Ishikawa (cell line): ENCODE results near the gene STK4.

Experiments used
- CEBPB ChIP-seq: IDR thresholded peaks from 2 replicates; pipeline ENCODE4 v1.6.1; 2012
- CREB1 ChIP-seq: IDR thresholded peaks from 2 replicates; pipeline ENCODE4 v1.6.1; 2012; ENCODE audit warnings: low read depth
- EGR1 ChIP-seq: IDR thresholded peaks from 2 replicates; pipeline ENCODE4 v1.6.1; 2012
- EP300 ChIP-seq: IDR thresholded peaks from 2 replicates; pipeline ENCODE4 v1.6.1; 2012; ENCODE audit warnings: borderline replicate concordance
- FOXM1 ChIP-seq: IDR thresholded peaks from 2 replicates; pipeline ENCODE4 v1.6.1; 2012; ENCODE audit warnings: low read depth, borderline replicate concordance
- NFIC ChIP-seq: IDR thresholded peaks from 2 replicates; pipeline ENCODE4 v1.6.1; 2012
- RAD21 ChIP-seq: IDR thresholded peaks from 2 replicates; pipeline ENCODE4 v1.6.1; 2012; ENCODE audit warnings: low read depth
- REST ChIP-seq: IDR thresholded peaks from 2 replicates; pipeline ENCODE4 v1.6.1; 2012; ENCODE audit warnings: low read depth, mild to moderate bottlenecking
- TAF1 ChIP-seq: IDR thresholded peaks from 2 replicates; pipeline ENCODE4 v1.6.1; 2012; ENCODE audit warnings: low read depth, mild to moderate bottlenecking
- TCF12 ChIP-seq: IDR thresholded peaks from 2 replicates; pipeline ENCODE4 v1.6.1; 2012; ENCODE audit warnings: low read depth
- TEAD4 ChIP-seq: IDR thresholded peaks from 2 replicates; pipeline ENCODE4 v1.6.1; 2012
- YY1 ChIP-seq: IDR thresholded peaks from 2 replicates; pipeline ENCODE4 v1.6.1; 2012; ENCODE audit warnings: low read depth
- ZBTB7A ChIP-seq: IDR thresholded peaks from 2 replicates; pipeline ENCODE4 v1.6.1; 2012; ENCODE audit warnings: low read depth
- TF ChIP-seq, protein P1 (sequence below): IDR thresholded peaks from 2 replicates; pipeline ENCODE4 v1.6.1; 2012
- TF ChIP-seq, protein P2 (sequence below): IDR thresholded peaks from 2 replicates; pipeline ENCODE4 v1.6.1; 2012

The STK4 gene

DNA sequence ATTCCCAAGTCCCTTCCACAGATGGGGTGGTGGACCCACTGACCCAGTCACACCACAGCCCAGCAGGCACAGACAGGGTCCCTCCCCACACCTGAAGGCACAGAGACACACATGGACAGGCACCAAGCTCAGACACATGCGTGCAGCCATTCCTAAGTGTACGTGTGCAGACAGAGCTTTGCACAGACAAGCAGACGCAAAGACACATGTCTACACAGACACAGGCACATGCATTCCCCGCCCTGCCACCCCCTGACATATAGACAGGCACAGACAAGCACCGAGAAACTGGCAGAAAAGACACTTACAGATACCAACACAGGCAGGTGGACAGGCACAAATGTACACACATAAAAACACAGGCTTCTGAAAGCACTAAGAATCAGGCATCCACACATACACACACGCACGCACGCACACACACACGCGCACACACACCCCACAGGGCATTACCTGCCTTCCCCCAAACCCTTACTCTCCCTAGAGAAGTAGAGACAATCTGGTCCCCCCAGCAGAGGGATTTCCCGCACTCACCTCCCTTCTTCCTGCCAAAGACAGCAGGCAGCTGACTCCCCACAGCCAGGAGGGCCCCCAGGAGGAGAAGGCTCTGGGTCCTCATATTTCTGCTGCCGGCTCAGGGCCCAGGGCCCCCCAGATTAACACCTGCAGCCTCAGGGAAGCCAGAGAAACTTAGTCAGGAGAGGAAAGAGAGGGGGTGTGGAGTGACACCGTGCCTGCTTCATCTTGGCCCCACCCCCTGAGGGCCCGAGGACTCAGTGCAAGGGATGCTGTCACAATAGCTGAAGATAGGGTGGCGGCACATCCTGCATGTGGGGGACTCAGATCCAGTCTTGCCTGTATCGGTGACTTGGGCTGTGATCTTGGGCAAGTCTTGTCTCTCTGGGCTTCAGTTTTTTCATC, 148.4 kb downstream of the STK4 start, which contains the start of gene WFDC5:
Gene WFDC5 (minus strand): TSS at position 710 of the 921 bp plus-strand sequence. CDS start 91 bp downstream, at position 619.
- TF ChIP-seq TAF1, result no peak
- TF ChIP-seq, protein P1, sequence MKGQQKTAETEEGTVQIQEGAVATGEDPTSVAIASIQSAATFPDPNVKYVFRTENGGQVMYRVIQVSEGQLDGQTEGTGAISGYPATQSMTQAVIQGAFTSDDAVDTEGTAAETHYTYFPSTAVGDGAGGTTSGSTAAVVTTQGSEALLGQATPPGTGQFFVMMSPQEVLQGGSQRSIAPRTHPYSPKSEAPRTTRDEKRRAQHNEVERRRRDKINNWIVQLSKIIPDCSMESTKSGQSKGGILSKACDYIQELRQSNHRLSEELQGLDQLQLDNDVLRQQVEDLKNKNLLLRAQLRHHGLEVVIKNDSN, result no peak
- TF ChIP-seq NFIC, result no peak
- no peak for TF ChIP-seq FOXM1
- TF ChIP-seq TEAD4, result no peak
- TF ChIP-seq, protein P2, sequence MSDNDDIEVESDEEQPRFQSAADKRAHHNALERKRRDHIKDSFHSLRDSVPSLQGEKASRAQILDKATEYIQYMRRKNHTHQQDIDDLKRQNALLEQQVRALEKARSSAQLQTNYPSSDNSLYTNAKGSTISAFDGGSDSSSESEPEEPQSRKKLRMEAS, result no peak
- TF ChIP-seq CEBPB, result no peak
- no peak for TF ChIP-seq EP300
- no peak for TF ChIP-seq REST
- TF ChIP-seq ZBTB7A, result no peak
- no peak for TF ChIP-seq YY1
- TF ChIP-seq RAD21, result no peak
- TF ChIP-seq CREB1, result no peak
- TF ChIP-seq EGR1, result no peak
- no peak for TF ChIP-seq TCF12

DNA sequence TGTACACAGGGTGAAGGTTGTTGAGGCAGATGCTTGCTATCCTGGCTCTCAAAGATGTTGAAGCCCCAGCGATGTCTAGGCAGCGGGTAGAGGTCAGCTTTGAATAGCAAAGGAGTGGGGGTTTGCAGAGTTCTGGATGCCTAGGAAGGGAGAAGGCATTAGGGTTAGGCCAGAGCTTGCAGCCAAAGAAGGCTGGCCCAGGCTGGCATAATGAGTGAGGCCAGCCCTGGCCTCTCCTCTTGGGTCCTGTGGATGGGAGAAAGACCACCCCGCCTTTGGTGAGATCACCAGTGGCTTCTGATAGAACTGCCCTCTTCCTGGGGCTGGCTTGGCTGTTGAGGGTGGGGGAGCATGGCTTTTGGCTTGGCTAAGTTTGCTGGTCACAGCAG, 149.1 kb downstream of the STK4 start:
- no peak for TF ChIP-seq YY1
- no peak for TF ChIP-seq NFIC
- TF ChIP-seq, protein P2, result no peak
- no peak for TF ChIP-seq CREB1
- no peak for TF ChIP-seq EGR1
- TF ChIP-seq TAF1, result no peak
- no peak for TF ChIP-seq CEBPB
- no peak for TF ChIP-seq REST
- TF ChIP-seq EP300, result no peak
- no peak for TF ChIP-seq TCF12
- no peak for TF ChIP-seq FOXM1
- no peak for TF ChIP-seq RAD21
- no peak for TF ChIP-seq ZBTB7A
- TF ChIP-seq, protein P1, result no peak

DNA sequence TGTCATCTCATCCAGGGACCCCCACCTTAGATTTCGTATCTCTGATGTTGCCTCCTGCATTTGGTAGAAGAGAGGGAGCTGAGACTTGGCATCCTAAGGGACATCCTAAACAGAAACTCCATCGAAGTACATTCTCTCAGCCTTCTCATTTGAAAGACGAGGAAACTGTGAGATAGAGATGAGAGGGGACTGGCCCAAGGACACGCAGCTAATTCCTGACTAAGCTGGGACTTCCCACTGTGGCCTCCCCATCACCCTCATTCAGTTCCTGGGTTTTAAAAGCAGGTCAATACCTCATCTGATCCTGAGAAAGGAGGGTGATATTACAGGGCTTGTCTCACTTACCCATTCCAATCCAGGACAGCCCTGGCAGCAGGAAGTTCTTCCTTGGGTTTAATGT, 149.5 kb downstream of the STK4 start:
- TF ChIP-seq, protein P2, result no peak
- TF ChIP-seq YY1, result no peak
- no peak for TF ChIP-seq EGR1
- no peak for TF ChIP-seq TEAD4

GRCh38 chr20:45117581-45117980, 151.3 kb downstream of the STK4 start:
- no peak for TF ChIP-seq ZBTB7A
- no peak for TF ChIP-seq TEAD4
- TF ChIP-seq, protein P1, result no peak
- no peak for TF ChIP-seq TCF12
- TF ChIP-seq CREB1, result no peak
- no peak for TF ChIP-seq EP300
- TF ChIP-seq EGR1, result no peak
- TF ChIP-seq NFIC, result no peak
- TF ChIP-seq FOXM1, result no peak
- no peak for TF ChIP-seq TAF1

DNA sequence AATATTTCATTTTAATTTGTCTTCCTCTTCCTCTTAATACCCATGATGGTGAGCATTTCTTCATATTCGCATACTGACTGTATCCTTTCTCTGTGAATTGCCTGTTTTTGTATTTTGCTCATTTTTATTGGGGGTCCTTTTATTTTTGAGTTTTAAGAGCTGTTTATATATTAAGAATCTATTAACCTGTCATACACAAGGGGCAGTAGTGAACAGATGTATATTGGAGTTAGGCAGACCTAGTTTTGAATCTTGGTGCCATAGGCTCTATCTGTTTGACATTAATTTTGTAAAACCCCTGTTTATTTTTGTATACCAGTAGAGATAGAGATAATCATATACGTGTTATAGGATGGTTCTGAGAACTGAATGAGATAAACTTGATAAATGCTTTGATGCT, 151.7 kb downstream of the STK4 start:
- no peak for TF ChIP-seq TAF1
- TF ChIP-seq REST, result no peak
- TF ChIP-seq, protein P2, result no peak
- no peak for TF ChIP-seq EGR1
- no peak for TF ChIP-seq RAD21
- TF ChIP-seq TEAD4, result no peak
- TF ChIP-seq NFIC, result no peak
- TF ChIP-seq CEBPB, result no peak
- TF ChIP-seq EP300, result no peak
